PC-3 (cell line): Measurements from ENCODE around the gene VPS33A.

Experiments
- CTCF ChIP-seq: fragments of 300-600 bp; sonication (generic); conservative IDR thresholded peaks from 2 replicates; pipeline ENCODE4 v1.5.1; 2017; ENCODE audit warnings: antibody characterized with exemption, low read depth, mild to moderate bottlenecking, low read length
- EZH2 ChIP-seq: fragments of 300-600 bp; sonication (generic); IDR thresholded peaks from one replicate; pipeline ENCODE4 v1.6.1; 2017; ENCODE audit warnings: antibody characterized with exemption, mild to moderate bottlenecking, low read length; ENCODE audit not compliant: unreplicated experiment
- EZH2phosphoT487 ChIP-seq: fragments of 300-600 bp; sonication (generic); IDR thresholded peaks from 2 replicates; pipeline ENCODE4 v1.6.1; 2018; ENCODE audit warnings: mild to moderate bottlenecking, antibody characterized with exemption, low read length, borderline replicate concordance

- TF ChIP-seq CTCF: no peak
- TF ChIP-seq EZH2: no peak
- TF ChIP-seq EZH2phosphoT487: no peak
These were observed 27.4 kb downstream of the VPS33A start for GRCh38 chr12:122238861-122239260.
